HEK293T (cell line): ENCODE data around the gene EPHA4.

Experiments used
- BHLHE40 ChIP-seq: fragments of 450-650 bp; IDR thresholded peaks from 2 replicates; pipeline ENCODE4 v1.6.1; 2016; ENCODE audit warnings: mild to moderate bottlenecking, moderate library complexity, borderline replicate concordance
- CTBP1 ChIP-seq: fragments of 450-650 bp; IDR thresholded peaks from 2 replicates; pipeline ENCODE4 v1.6.1; 2016; ENCODE audit warnings: borderline replicate concordance
- FOXA1 ChIP-seq: fragments of 450-650 bp; IDR thresholded peaks from 2 replicates; pipeline ENCODE4 v1.6.1; 2016; ENCODE audit warnings: mild to moderate bottlenecking
- FOXK2 ChIP-seq: fragments of 450-650 bp; IDR thresholded peaks from 2 replicates; pipeline ENCODE4 v1.6.1; 2016; ENCODE audit warnings: mild to moderate bottlenecking
- FOXM1 ChIP-seq: fragments of 450-650 bp; IDR thresholded peaks from 2 replicates; pipeline ENCODE4 v1.6.1; 2017; ENCODE audit warnings: mild to moderate bottlenecking, borderline replicate concordance
- SP1 ChIP-seq: fragments of 450-650 bp; IDR thresholded peaks from 2 replicates; pipeline ENCODE4 v1.6.1; 2017
- TARDBP ChIP-seq: fragments of 450-650 bp; IDR thresholded peaks from 2 replicates; pipeline ENCODE4 v1.6.1; 2016

DNA sequence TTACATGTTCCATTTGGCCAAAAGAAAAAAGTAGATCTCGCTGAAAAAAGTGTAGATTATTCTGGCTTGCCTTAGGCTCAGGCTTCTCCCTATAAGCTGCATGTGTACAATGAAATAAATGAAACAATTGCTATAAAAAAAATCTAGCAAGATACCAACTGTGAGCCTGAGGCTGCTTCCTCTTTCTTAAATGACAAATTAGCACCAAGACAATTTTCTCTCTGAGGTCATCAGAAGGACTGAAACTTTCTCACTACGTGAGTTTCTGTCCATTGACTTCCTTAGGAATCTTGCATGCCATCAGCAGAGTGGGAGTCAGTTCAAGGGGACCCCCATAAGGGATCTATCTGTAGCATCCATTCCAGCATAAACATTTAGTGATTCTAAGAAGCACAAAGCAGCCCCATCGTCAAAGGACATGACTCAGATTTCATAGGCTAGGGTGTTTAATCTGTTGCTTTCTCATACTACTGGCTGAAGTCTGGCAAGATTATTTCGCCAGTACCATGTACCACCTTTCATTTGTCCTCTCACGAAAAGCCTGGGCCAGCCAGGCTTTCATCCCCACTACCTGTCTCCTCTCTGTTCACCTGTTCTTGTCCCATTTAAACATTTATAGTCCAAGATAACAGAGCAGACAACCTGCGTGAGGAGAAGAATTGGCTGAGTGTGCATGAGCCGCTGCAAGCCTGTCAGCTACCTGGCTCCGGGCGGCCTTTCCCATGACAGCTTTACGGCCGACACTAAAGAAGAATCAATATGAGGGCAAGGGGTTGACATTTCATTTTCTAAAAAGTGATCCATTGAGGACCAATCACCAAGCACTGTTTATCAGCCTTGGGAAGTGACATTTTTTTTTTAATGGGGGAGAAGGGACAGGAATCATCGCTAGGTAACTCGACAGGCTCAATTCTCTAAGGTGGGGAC lies 120.0 kb downstream of the EPHA4 start:
- no peak for TF ChIP-seq FOXK2
- no peak for TF ChIP-seq SP1
- TF ChIP-seq FOXM1 = no peak
- no peak for TF ChIP-seq BHLHE40
- no peak for TF ChIP-seq TARDBP
- no peak for TF ChIP-seq CTBP1
- no peak for TF ChIP-seq FOXA1
